DOHH2 (cell line): ENCODE data around the gene TRPM3.

Experiments used
- EZH2phosphoT487 ChIP-seq: fragments of 200-600 bp; sonication (generic); IDR thresholded peaks from 2 replicates; pipeline ENCODE4 v1.6.1; 2017; ENCODE audit warnings: borderline replicate concordance, mild to moderate bottlenecking, antibody characterized with exemption, low read length, moderate library complexity, mixed read lengths
- TF ChIP-seq, protein P1 (sequence below): fragments of 200-600 bp; sonication (generic); IDR thresholded peaks from one replicate; pipeline ENCODE4 v1.5.1; 2014; ENCODE audit warnings: antibody characterized with exemption, mild to moderate bottlenecking, low read depth, low read length; ENCODE audit not compliant: poor library complexity, severe bottlenecking

GRCh38 chr9:70701163-70701562 is 420.3 kb downstream of the TRPM3 start:
- TF ChIP-seq, protein P1, sequence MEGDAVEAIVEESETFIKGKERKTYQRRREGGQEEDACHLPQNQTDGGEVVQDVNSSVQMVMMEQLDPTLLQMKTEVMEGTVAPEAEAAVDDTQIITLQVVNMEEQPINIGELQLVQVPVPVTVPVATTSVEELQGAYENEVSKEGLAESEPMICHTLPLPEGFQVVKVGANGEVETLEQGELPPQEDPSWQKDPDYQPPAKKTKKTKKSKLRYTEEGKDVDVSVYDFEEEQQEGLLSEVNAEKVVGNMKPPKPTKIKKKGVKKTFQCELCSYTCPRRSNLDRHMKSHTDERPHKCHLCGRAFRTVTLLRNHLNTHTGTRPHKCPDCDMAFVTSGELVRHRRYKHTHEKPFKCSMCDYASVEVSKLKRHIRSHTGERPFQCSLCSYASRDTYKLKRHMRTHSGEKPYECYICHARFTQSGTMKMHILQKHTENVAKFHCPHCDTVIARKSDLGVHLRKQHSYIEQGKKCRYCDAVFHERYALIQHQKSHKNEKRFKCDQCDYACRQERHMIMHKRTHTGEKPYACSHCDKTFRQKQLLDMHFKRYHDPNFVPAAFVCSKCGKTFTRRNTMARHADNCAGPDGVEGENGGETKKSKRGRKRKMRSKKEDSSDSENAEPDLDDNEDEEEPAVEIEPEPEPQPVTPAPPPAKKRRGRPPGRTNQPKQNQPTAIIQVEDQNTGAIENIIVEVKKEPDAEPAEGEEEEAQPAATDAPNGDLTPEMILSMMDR: no peak
- TF ChIP-seq EZH2phosphoT487: no peak
